Measurements from ENCODE around the gene ARHGAP26. TPM values are rescaled to one million over a fixed set of nuclear protein-coding genes. Genes with fewer than 3 reads are reported as not detected.

Gene ARHGAP26
- total RNA-seq, 4 donors from 2014 or later: 61.0 to 76.7 (median 61.2) TPM

DNA sequence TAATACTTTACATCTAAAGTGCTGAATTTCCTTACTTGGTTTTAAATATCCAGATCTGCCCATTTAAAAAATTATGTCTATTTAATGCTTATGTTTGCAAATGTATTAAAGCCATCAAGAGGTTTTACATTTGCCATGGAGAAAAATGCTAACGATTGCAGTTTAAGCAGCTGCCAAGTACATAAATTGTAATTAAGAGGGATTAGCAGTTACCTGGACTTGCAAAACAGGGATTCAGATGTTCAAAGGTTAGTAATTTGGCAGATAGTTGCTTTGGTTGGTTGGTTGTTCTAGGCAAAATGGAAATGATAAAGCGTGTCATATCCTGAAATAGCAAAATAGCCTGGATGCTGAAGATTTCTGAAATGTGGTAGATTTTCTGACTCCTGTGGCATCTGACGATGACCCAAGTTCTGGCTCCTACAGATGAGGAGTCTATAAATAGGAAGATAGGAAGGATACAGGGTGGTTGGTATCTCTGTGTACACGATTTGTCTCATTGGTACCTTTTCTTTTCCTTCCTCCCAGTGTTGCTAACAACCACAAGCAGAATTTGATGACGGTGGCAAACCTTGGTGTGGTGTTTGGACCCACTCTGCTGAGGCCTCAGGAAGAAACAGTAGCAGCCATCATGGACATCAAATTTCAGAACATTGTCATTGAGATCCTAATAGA, 350.4 kb downstream of the ARHGAP26 start:
- no peak overlapping the region for H3K4me3 ChIP-seq
- no peaks in the 10 kb centered on the region for H3K36me3 ChIP-seq
- intact Hi-C loops (cut with DNase I; ENCODE audit: low total_unique reads) (no loop called here), in situ Hi-C loops (cut with MboI; ENCODE audit: low pct_ligation_motif_present in 1 of 4, low pct_unique_long_range_greater_than_20kb in 1 of 4, low sequenced_read_pairs in 3 of 4) (no loop called here)
- TF ChIP-seq POLR2AphosphoS5 (IDR thresholded peaks at IDR 0.05): no peak
- no peak for TF ChIP-seq POLR2A (IDR thresholded peaks at IDR 0.05)
- no peak for TF ChIP-seq EP300 (IDR thresholded peaks at IDR 0.05; ENCODE audit: low read depth)
- no peak for TF ChIP-seq CTCF (IDR thresholded peaks at IDR 0.05)
- no peaks in the 10 kb centered on the region for H3K27me3 ChIP-seq
- no peak for DNase-seq
- no peak overlapping the region for H3K27ac ChIP-seq
- H3K9me3 ChIP-seq: no peaks in the 10 kb centered on the region
- H3K4me1 ChIP-seq: peaks cover 13 to 23% (median 19%) of the 10 kb centered on the region in 4 donors
- 92 to 100% methylated on average over 1 to 5 of the region's 5 CpGs for WGBS, 2 donors (ENCODE audit: low coverage in 1 of 2)

DNA sequence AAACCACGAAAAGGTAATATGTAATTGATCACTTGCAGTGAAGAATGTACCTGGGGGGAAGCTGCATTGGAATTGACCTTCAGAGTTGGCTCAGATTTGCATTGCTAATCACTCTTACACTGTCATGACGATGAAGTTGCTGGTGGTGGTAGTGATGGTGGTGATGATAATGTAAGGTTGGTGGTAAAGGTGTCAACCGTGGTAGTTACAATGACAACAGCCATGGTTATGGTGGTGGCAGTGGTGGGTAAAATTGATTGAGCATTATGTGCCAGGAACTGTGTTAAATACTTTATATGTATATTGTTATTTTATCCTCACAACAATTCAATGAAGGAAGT, 350.9 kb downstream of the ARHGAP26 start:
- H3K4me3 ChIP-seq: no peak overlapping the region
- intact Hi-C loops (cut with DNase I; ENCODE audit: low total_unique reads): no loop called here
- H3K27ac ChIP-seq: no peak overlapping the region
- in situ Hi-C loops (cut with MboI; ENCODE audit: low pct_ligation_motif_present in 1 of 4, low pct_unique_long_range_greater_than_20kb in 1 of 4, low sequenced_read_pairs in 3 of 4): no loop called here
- WGBS, 2 donors (ENCODE audit: low coverage in 1 of 2): 85 to 89% methylated on average over 3 of the region's 3 CpGs
- no peaks in the 10 kb centered on the region for H3K36me3 ChIP-seq
- H3K9me3 ChIP-seq: no peaks in the 10 kb centered on the region
- no peaks in the 10 kb centered on the region for H3K27me3 ChIP-seq
- H3K4me1 ChIP-seq: peaks cover 13 to 25% (median 19%) of the 10 kb centered on the region in 4 donors
- no peak for TF ChIP-seq POLR2A (IDR thresholded peaks at IDR 0.05)
- no peak for TF ChIP-seq CTCF (IDR thresholded peaks at IDR 0.05)
- TF ChIP-seq POLR2AphosphoS5 (IDR thresholded peaks at IDR 0.05): no peak
- no peak for TF ChIP-seq EP300 (IDR thresholded peaks at IDR 0.05; ENCODE audit: low read depth)
- DNase-seq: no peak

- peaks cover 12 to 36% (median 21%) of the 10 kb centered on the region in 4 donors for H3K4me1 ChIP-seq
- H3K36me3 ChIP-seq: no peaks in the 10 kb centered on the region
- no peak overlapping the region for H3K4me3 ChIP-seq
- DNase-seq: no peak
- WGBS, 2 donors (ENCODE audit: low coverage in 1 of 2): 78 to 83% methylated on average over 2 to 3 of the region's 3 CpGs
- H3K27me3 ChIP-seq: no peaks in the 10 kb centered on the region
- intact Hi-C loops (cut with DNase I; ENCODE audit: low total_unique reads) (no loop called here), in situ Hi-C loops (cut with MboI; ENCODE audit: low pct_ligation_motif_present in 1 of 4, low pct_unique_long_range_greater_than_20kb in 1 of 4, low sequenced_read_pairs in 3 of 4) (no loop called here)
- no peak overlapping the region for H3K27ac ChIP-seq
- no peaks in the 10 kb centered on the region for H3K9me3 ChIP-seq
- TF ChIP-seq POLR2AphosphoS5 (IDR thresholded peaks at IDR 0.05) (no peak), EP300 (IDR thresholded peaks at IDR 0.05; ENCODE audit: low read depth) (no peak), CTCF (IDR thresholded peaks at IDR 0.05) (no peak), POLR2A (IDR thresholded peaks at IDR 0.05) (no peak)
These were observed 354.4 kb downstream of the ARHGAP26 start for GRCh38 chr5:143124593-143124992.

- in situ Hi-C loops (cut with MboI; ENCODE audit: low pct_ligation_motif_present in 1 of 4, low pct_unique_long_range_greater_than_20kb in 1 of 4, low sequenced_read_pairs in 3 of 4): no loop called here
- intact Hi-C loops (cut with DNase I; ENCODE audit: low total_unique reads): no loop called here
These were observed 356.2 kb downstream of the ARHGAP26 start for GRCh38 chr5:143126174-143127019.

More at GRCh38 chr5:143126174-143127019, 356.2 kb downstream of the ARHGAP26 start:
- TF ChIP-seq EP300 (IDR thresholded peaks at IDR 0.05; ENCODE audit: low read depth): no peak
- TF ChIP-seq POLR2A (IDR thresholded peaks at IDR 0.05): no peak
- TF ChIP-seq CTCF (IDR thresholded peaks at IDR 0.05): no peak
- TF ChIP-seq POLR2AphosphoS5 (IDR thresholded peaks at IDR 0.05): no peak
- Histone ChIP-seq H3K27me3 (no peaks in the 10 kb centered on the region), H3K36me3 (no peaks in the 10 kb centered on the region), H3K4me3 (no peak overlapping the region), H3K4me1 (peaks cover 6 to 27% (median 14%) of the 10 kb centered on the region in 4 donors), H3K9me3 (no peaks in the 10 kb centered on the region), H3K27ac (no peak overlapping the region)
- DNase-seq: no peak
- WGBS, 2 donors (ENCODE audit: low coverage in 1 of 2): 82 to 86% methylated on average over 3 of the region's 3 CpGs
